AG04450 (cell line): ENCODE data around the gene PRMT3. TPM values are rescaled to one million over a fixed set of nuclear protein-coding genes. Genes with fewer than 3 reads are reported as not detected.
"Not testable (repeated sequence)": the region's sequence is repeated elsewhere in the genome, so short reads cannot be mapped to it uniquely, and the experiment has no call there.

Source experiments
- CTCF ChIA-PET: fragments of 300-600, 350-600 bp; formaldehyde crosslinking; extraction: SDS; loops from one replicate; lab custom pipeline; 2022; ENCODE audit warnings: antibody characterized with exemption, inconsistent platforms; lab: Charles Lee
- POLR2A ChIA-PET: fragments of 350-600 bp; formaldehyde crosslinking; extraction: SDS; loops from one replicate; lab custom pipeline; 2021; ENCODE audit warnings: antibody characterized with exemption, inconsistent platforms; lab: Yijun Ruan, JAX
- DNase-seq: peaks from one replicate; pipeline ENCODE4 v3.0.0-alpha.2; 2011; ENCODE audit warnings: low read depth, low spot score
- H3K27ac ChIP-seq: one replicate; pipeline ENCODE4 v1.5.1; 2012; ENCODE audit warnings: low read depth, low read length, control low read depth
- H3K27me3 ChIP-seq: one replicate; pipeline ENCODE4 v1.6.0; 2012; ENCODE audit warnings: low read length; ENCODE audit not compliant: control insufficient read depth, insufficient read depth
- H3K4me3 ChIP-seq: 2 replicates; pipeline ENCODE4 v1.5.1; 2011; ENCODE audit warnings: mild to moderate bottlenecking, low read depth, low read length, control low read depth
- H3K9me3 ChIP-seq: 2 replicates; pipeline ENCODE4 v1.5.1; 2012; ENCODE audit warnings: low read length; ENCODE audit not compliant: control insufficient read depth, insufficient read depth
- CTCF ChIP-seq: IDR thresholded peaks from 2 replicates; pipeline ENCODE4 v1.5.1; 2011; ENCODE audit warnings: low read depth, low read length, control low read depth, inconsistent platforms
- polyA plus RNA-seq: library from polyadenylated mRNA; depleted of rRNA; stranded (reverse); fragments of >200 nt; gene quantifications from 2 replicates; pipeline ENCODE4 v1.2.3, GENCODE V29; 2011

PRMT3 gene
- polyA plus RNA-seq, 1 experiment: 14.8 TPM

- CTCF ChIA-PET: no interaction called here
- DNase-seq: no peak
- no peak for TF ChIP-seq CTCF
- Histone ChIP-seq H3K27ac (no peak overlapping the region), H3K9me3 (no peaks in the 10 kb centered on the region), H3K27me3 (no peaks in the 10 kb centered on the region), H3K4me3 (no peak overlapping the region)
- POLR2A ChIA-PET: no interaction called here
Measured at GRCh38 chr11:20483931-20484330, 96.4 kb downstream of the PRMT3 start.

- DNase-seq, H3K9me3 ChIP-seq, POLR2A ChIA-PET, H3K27me3 ChIP-seq, H3K27ac ChIP-seq, H3K4me3 ChIP-seq: not testable (repeated sequence)
- CTCF ChIA-PET: interaction anchor here (1.2 kb wide), 1 partner anchor 87 kb away, joined by 3 read pairs; no protein-coding TSS in a partner anchor
Measured at GRCh38 chr11:20484416-20484815, 96.9 kb downstream of the PRMT3 start.

- Histone ChIP-seq H3K9me3 (no peaks in the 10 kb centered on the region), H3K27me3 (no peaks in the 10 kb centered on the region), H3K27ac (no peak overlapping the region), H3K4me3 (no peak overlapping the region)
- ChIA-PET CTCF (no interaction called here), POLR2A (no interaction called here)
- TF ChIP-seq CTCF: no peak
- DNase-seq: no peak
Measured at GRCh38 chr11:20488352-20488751, 100.8 kb downstream of the PRMT3 start.

GRCh38 chr11:20489948-20490347 lies 102.4 kb downstream of the PRMT3 start:
- Histone ChIP-seq H3K27me3 (no peaks in the 10 kb centered on the region), H3K9me3 (no peaks in the 10 kb centered on the region), H3K27ac (no peak overlapping the region), H3K4me3 (no peak overlapping the region)
- TF ChIP-seq CTCF: no peak
- no peak for DNase-seq
- POLR2A ChIA-PET: no interaction called here
- CTCF ChIA-PET: no interaction called here

- Histone ChIP-seq H3K9me3 (no peaks in the 10 kb centered on the region), H3K4me3 (no peak overlapping the region), H3K27ac (no peak overlapping the region), H3K27me3 (no peaks in the 10 kb centered on the region)
- ChIA-PET CTCF (interaction anchor here (0.6 kb wide), 1 partner anchor 1422 kb away, joined by 4 read pairs; no protein-coding TSS in a partner anchor), POLR2A (no interaction called here)
- no peak for TF ChIP-seq CTCF
- DNase-seq: no peak
Measured at GRCh38 chr11:20493340-20493739, 105.8 kb downstream of the PRMT3 start.
